NCI-H526 treated with DMSO at 0.1 percent for 48 hours (cell line): ENCODE data around the gene OR2B3.
"Not testable (repeated sequence)": the region's sequence is repeated elsewhere in the genome, so short reads cannot be mapped to it uniquely, and the experiment has no call there.

Experiments
- DNase-seq: peaks from one replicate; lab custom pipeline; 2025; lab: John Stamatoyannopoulos, UW

OR2B3 gene

GRCh38 chr6:29087213-29087612 lies at the start of gene OR2B3:
Gene OR2B3 (minus strand): TSS chr6:29087313. CDS start chr6:29087248, 65 bp downstream.
- DNase-seq, result no peak

- DNase-seq, result no peak
Observed at GRCh38 chr6:29131691-29132090, 44.6 kb upstream of the OR2B3 start.

GRCh38 chr6:29130644-29131043 lies 43.5 kb upstream of the OR2B3 start:
- DNase-seq, result no peak

- DNase-seq, result no peak
Observed at GRCh38 chr6:29129326-29130012, 42.4 kb upstream of the OR2B3 start.

- not testable (repeated sequence) for DNase-seq
Observed at GRCh38 chr6:29114964-29115363, 27.9 kb upstream of the OR2B3 start.

GRCh38 chr6:29112135-29112534 lies 25.0 kb upstream of the OR2B3 start:
- no peak for DNase-seq

GRCh38 chr6:29107758-29108157 lies 20.6 kb upstream of the OR2B3 start, which contains the start of gene OR2J3:
Gene OR2J3 (plus strand): TSS chr6:29108058. CDS start chr6:29111891, 3,833 bp downstream.
- DNase-seq, result no peak

GRCh38 chr6:29099190-29099589 lies 12.1 kb upstream of the OR2B3 start, which contains the start of gene OR2J1:
Gene OR2J1 (plus strand): TSS chr6:29099490. CDS start chr6:29100943, 1,453 bp downstream.
- no peak for DNase-seq

- no peak for DNase-seq
Observed at GRCh38 chr6:29097803-29098202, 10.7 kb upstream of the OR2B3 start.

- DNase-seq, result no peak
Observed at GRCh38 chr6:29092957-29093356, 5.8 kb upstream of the OR2B3 start.

- no peak for DNase-seq
Observed at GRCh38 chr6:29082457-29082856, 4.7 kb downstream of the OR2B3 start.

- no peak for DNase-seq
Observed at GRCh38 chr6:29081312-29081711, 5.8 kb downstream of the OR2B3 start.

- no peak for DNase-seq
Observed at GRCh38 chr6:29079203-29079602, 7.9 kb downstream of the OR2B3 start.

- no peak for DNase-seq
Observed at GRCh38 chr6:29071831-29072723, 15.0 kb downstream of the OR2B3 start.

- DNase-seq, result no peak
Observed at GRCh38 chr6:29051680-29052079, 35.4 kb downstream of the OR2B3 start.

- no peak for DNase-seq
Observed at GRCh38 chr6:29045075-29045474, 42.0 kb downstream of the OR2B3 start, which contains the start of gene OR2W1. Gene OR2W1 (minus strand): TSS chr6:29045175. CDS start chr6:29045175, 0 bp downstream.
